Lung (tissue), 12 donors: Measurements from ENCODE around the gene CENPT. TPM values are rescaled to one million over a fixed set of nuclear protein-coding genes. Genes with fewer than 3 reads are reported as not detected.

Experiments used
- ATAC-seq: fragments of 200-7000 bp; cut with Tn5 transposase; one replicate; pipeline ENCODE4 v1.9.1; 2020; ENCODE audit warnings: moderate number of reproducible peaks; ENCODE audit not compliant: insufficient read depth, low FRiP score
- DNase-seq, 3 donors: peaks; one replicate each; pipeline ENCODE4 v3.0.0-alpha.2; 2013 to 2017
- H3K27ac ChIP-seq, 2 donors: one replicate each; pipeline ENCODE4 v1.5.1; 2013; ENCODE audit warnings: mild to moderate bottlenecking in 2 of 2, moderate library complexity in 2 of 2, control low read depth in 1 of 2, inconsistent platforms in 1 of 2, low read depth in 1 of 2, low read length in 1 of 2
- H3K27me3 ChIP-seq, 3 donors: one replicate each; pipeline ENCODE4 v1.5.1; 2013; ENCODE audit warnings: low read length in 2 of 3; ENCODE audit not compliant: control insufficient read depth in 3 of 3, insufficient read depth in 3 of 3
- H3K36me3 ChIP-seq, 4 donors: one replicate each; pipeline ENCODE4 v1.5.1; 2013; ENCODE audit warnings: low read length in 4 of 4, mild to moderate bottlenecking in 1 of 4, moderate library complexity in 1 of 4; ENCODE audit not compliant: control insufficient read depth in 4 of 4, insufficient read depth in 4 of 4
- H3K4me1 ChIP-seq, 5 donors: one replicate each; pipeline ENCODE4 v1.5.1; 2013; ENCODE audit warnings: low read length in 5 of 5, mild to moderate bottlenecking in 2 of 5, moderate library complexity in 1 of 5; ENCODE audit not compliant: control insufficient read depth in 5 of 5, insufficient read depth in 5 of 5
- H3K4me3 ChIP-seq: one replicate; pipeline ENCODE4 v1.5.1; 2013; ENCODE audit warnings: mild to moderate bottlenecking, control low read depth, moderate library complexity
- H3K9ac ChIP-seq, 2 donors: one replicate each; pipeline ENCODE4 v1.5.1; 2013; ENCODE audit warnings: low read length in 2 of 2, control low read depth in 1 of 2; ENCODE audit not compliant: insufficient read depth in 1 of 2
- H3K9me3 ChIP-seq, 4 donors: one replicate each; pipeline ENCODE4 v1.5.1; 2013; ENCODE audit warnings: low read length in 3 of 4, mild to moderate bottlenecking in 1 of 4, moderate library complexity in 1 of 4; ENCODE audit not compliant: control insufficient read depth in 4 of 4, insufficient read depth in 3 of 4
- CTCF ChIP-seq: IDR thresholded peaks from 2 replicates; pipeline ENCODE4 v1.5.1; 2012; ENCODE audit warnings: mild to moderate bottlenecking; ENCODE audit errors: control extremely low read depth, extremely low read depth
- WGBS, 2 donors: extraction: QIAGEN DNeasy Blood & Tissue Kit; methylation state at CpG; one replicate each; pipeline ENCODE4 v1.1.7; 2013; 5-methylcytosine and 5-hydroxymethylcytosine counted together
- polyA plus RNA-seq, 2 donors: library from polyadenylated mRNA; stranded (reverse); fragments of 200-250 nt; gene quantifications; one replicate each; pipeline ENCODE4 v1.2.1, GENCODE V29; 2013
- total RNA-seq, 2 donors: library from RNA; depleted of rRNA in 1 of 2; stranded (reverse); fragments of >200 nt in 1 of 2; gene quantifications; one replicate each; pipeline ENCODE4 v1.2.1, GENCODE V29; 2014 to 2021
- donor health status: control.
- donor health status: control.
- donor health status: Bipolar disorder and iron deficiency.
- donor health status: healthy.
- donor health status: DM: yes; HTN: yes; CAD: no.

CENPT gene
- total and polyA plus RNA-seq, 4 donors: 28.5 to 47.5 (median 33.0) TPM

- peaks cover 0 to 43% (median 12%) of the 10 kb centered on the region in 5 donors for H3K4me1 ChIP-seq
- H3K9me3 ChIP-seq: no peaks in the 10 kb centered on the region
- peak overlapping the region in 1 of 2 donors; percentile 7 for H3K9ac ChIP-seq
Observed at GRCh38 chr16:67856927-67857546, 9.5 kb upstream of the CENPT start.

GRCh38 chr16:67855789-67856188 is 8.3 kb upstream of the CENPT start:
- Histone ChIP-seq H3K27ac (peak overlapping the region in 1 of 2 donors; percentile 58), H3K27me3 (no peaks in the 10 kb centered on the region), H3K9ac (no peak overlapping the region), H3K9me3 (no peaks in the 10 kb centered on the region), H3K36me3 (peaks cover 0 to 7% (median 3%) of the 10 kb centered on the region in 4 donors), H3K4me3 (no peak overlapping the region), H3K4me1 (peaks cover 0 to 34% (median 11%) of the 10 kb centered on the region in 5 donors)
- 82 to 91% methylated on average over 10 of the region's 10 CpGs for WGBS, 2 donors
- ATAC-seq (no peak), DNase-seq (no peak)
- TF ChIP-seq CTCF: no peak

More at GRCh38 chr16:67856927-67857546, 9.5 kb upstream of the CENPT start:
- Histone ChIP-seq H3K27me3 (no peaks in the 10 kb centered on the region), H3K4me3 (no peak overlapping the region), H3K36me3 (peaks cover 0 to 9% (median 6%) of the 10 kb centered on the region in 4 donors), H3K27ac (peak overlapping the region; percentile 69 to 94)
- ATAC-seq (no peak), DNase-seq (no peak)
- WGBS, 2 donors: 85 to 92% methylated on average over 5 of the region's 5 CpGs
- no peak for TF ChIP-seq CTCF

GRCh38 chr16:67853670-67854069 is 6.2 kb upstream of the CENPT start:
- no peaks in the 10 kb centered on the region for H3K9me3 ChIP-seq
- H3K36me3 ChIP-seq: peaks cover 0 to 6% (median 2%) of the 10 kb centered on the region in 4 donors
- no peak overlapping the region for H3K4me3 ChIP-seq
- H3K4me1 ChIP-seq: peaks cover 0 to 29% (median 11%) of the 10 kb centered on the region in 5 donors
- H3K27me3 ChIP-seq: no peaks in the 10 kb centered on the region
- no peak for ATAC-seq
- DNase-seq: no peak
- TF ChIP-seq CTCF: no peak
- H3K9ac ChIP-seq: no peak overlapping the region
- WGBS, 2 donors: 98 to 100% methylated on average over 3 of the region's 3 CpGs
- no peak overlapping the region for H3K27ac ChIP-seq

GRCh38 chr16:67848118-67848517 is 625 bp upstream of the CENPT start:
- H3K27me3 ChIP-seq: no peaks in the 10 kb centered on the region
- WGBS, 2 donors: 88 to 93% methylated on average over 11 of the region's 11 CpGs
- H3K36me3 ChIP-seq: peaks cover 0 to 4% (median 2%) of the 10 kb centered on the region in 4 donors
- H3K27ac ChIP-seq: peak overlapping the region in 1 of 2 donors; percentile 97
- H3K9me3 ChIP-seq: no peaks in the 10 kb centered on the region
- H3K4me3 ChIP-seq: no peak overlapping the region
- H3K4me1 ChIP-seq: peaks cover 20 to 40% (median 24%) of the 10 kb centered on the region in 5 donors
- H3K9ac ChIP-seq: peak overlapping the region; percentile 70 to 84
- ATAC-seq: no peak
- no peak for TF ChIP-seq CTCF
- DNase-seq: no peak
